ENCODE measurements around the gene TNXB.

DNA sequence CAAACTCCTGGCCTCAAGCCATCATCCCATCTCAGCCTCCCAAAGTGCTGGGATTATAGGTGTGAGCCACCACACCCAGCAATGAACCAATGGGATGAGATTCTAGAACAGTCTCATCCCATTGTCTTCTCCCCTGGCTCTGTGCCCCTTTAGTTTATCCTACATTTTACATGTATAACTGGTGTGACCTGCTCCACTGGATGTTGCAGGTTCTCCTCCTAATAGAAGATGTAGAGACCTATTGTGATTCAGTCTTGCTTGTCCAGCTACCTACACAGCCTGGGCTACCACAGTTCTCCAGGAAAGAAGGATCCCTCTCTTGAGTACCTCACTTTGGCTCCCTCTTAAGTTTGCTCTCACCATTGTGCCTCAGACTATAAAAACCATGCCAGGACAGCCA lies 23.0 kb upstream of the TNXB start:
- no peak for TF ChIP-seq POLR2A (IDR thresholded peaks at IDR 0.05)
- TF ChIP-seq, protein P1, sequence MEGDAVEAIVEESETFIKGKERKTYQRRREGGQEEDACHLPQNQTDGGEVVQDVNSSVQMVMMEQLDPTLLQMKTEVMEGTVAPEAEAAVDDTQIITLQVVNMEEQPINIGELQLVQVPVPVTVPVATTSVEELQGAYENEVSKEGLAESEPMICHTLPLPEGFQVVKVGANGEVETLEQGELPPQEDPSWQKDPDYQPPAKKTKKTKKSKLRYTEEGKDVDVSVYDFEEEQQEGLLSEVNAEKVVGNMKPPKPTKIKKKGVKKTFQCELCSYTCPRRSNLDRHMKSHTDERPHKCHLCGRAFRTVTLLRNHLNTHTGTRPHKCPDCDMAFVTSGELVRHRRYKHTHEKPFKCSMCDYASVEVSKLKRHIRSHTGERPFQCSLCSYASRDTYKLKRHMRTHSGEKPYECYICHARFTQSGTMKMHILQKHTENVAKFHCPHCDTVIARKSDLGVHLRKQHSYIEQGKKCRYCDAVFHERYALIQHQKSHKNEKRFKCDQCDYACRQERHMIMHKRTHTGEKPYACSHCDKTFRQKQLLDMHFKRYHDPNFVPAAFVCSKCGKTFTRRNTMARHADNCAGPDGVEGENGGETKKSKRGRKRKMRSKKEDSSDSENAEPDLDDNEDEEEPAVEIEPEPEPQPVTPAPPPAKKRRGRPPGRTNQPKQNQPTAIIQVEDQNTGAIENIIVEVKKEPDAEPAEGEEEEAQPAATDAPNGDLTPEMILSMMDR (IDR thresholded peaks at IDR 0.05): no peak
